HG03025 (cell line): ENCODE measurements around the gene SDK1.

Experiments
- ATAC-seq: cut with Tn5 transposase; IDR thresholded peaks from one replicate; pipeline ENCODE4 v1.9.1; 2021; ENCODE audit warnings: mild to moderate bottlenecking, moderate library complexity; ENCODE audit not compliant: unreplicated experiment, low FRiP score

The SDK1 gene

DNA sequence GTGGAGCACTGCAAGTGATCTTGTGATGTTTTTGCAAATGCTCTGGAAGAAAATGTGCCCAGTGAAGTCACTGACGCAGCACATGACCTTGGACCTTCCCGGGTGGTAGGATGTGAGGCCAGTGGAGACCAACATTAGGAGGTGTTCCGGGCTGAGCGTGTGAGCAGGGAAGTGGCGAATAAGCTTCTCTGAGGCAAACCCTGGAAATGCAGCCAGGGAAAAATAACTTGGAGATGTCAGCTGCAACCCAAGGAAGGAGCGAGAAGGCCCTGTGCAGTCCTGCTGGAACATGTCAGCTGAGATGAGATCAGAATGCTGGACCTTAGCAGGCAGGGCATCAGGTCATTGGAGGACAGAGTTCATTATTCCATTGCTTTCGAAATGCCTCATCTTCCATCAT, 18.6 kb upstream of the SDK1 start:
- no peak for ATAC-seq

DNA sequence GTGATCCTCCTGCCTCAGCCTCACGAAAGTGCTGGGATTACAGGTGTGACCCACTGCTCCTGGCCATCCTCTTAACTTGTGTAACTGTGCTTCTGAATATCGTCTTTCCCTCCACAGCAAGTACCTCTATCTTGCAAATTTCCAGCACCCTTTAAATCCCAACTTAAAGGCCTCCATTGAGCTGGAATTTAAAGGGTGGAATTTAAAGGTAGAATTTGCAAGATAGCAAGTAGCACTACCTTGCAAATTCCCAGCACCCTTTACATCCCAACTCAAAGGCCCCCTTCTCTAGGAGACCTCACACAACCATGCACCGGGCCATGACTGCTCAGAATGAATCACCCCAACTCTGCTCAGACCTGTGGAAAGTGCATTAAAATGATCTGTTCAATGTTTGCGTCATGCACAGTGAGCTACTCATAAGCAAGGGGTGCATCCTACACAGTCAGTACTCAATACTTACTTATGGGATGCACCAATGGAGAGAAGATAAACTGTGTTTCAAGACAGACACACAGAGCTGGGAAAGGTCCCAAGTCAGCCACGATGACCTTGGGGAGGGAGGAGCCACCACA, 17.8 kb upstream of the SDK1 start:
- ATAC-seq, result no peak

DNA sequence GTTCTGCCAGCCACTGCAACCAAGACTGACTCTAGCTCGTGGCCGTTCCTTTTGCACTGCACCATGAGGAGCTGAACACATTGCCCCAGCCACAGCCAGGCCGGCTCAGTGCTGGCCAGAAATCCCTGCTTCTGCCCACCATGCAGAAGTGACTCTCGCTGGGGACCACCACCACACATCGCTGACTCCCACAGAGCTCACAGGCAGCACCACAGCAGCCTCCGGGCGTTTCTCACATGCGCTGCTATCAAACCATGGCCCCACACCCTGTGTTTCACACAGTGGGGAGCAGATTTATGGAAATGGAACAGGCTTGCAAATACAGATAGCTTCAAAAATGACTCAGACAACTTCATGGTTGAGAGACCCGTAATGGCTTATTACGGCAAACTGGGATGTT, 15.4 kb upstream of the SDK1 start:
- ATAC-seq, result no peak

DNA sequence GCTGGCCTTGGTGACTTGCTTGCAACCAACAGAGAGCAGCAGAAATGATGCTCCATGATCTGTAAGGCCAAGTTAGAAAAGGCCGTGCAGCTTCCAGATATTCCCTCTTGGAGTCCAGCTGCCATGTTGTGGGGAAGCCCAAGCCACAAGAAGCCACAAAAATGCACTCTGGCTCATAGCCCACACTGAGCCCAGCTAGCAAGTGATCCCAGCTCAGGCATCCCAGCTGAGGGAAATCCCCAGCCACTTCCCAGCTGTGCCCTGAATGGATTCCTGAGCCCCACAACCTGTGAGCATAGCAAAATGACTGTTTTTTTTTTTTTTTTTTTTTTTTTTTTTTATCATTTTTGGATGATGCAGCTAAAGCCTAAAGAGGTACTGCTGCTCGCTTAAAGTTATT, 11.1 kb upstream of the SDK1 start:
- ATAC-seq, result no peak

DNA sequence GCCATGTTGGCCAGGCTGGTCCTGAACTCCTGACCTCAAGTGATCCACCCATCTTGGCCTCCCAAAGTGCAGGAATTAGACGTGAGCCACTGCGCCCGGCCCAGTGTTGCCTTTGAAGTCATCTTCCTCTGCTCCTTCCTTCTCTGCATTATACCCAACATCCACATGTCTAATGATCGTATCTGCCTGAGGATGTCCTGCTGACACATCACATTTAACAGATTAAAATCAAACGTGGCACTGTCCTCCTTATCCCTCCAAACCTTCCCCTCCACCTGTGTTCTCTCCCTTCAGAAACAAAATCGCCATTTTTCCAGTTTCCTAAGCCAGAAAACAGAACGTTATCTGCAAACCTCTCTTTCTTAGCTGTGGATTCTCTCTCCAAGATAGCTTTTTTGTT, 8.4 kb upstream of the SDK1 start:
- no peak for ATAC-seq

DNA sequence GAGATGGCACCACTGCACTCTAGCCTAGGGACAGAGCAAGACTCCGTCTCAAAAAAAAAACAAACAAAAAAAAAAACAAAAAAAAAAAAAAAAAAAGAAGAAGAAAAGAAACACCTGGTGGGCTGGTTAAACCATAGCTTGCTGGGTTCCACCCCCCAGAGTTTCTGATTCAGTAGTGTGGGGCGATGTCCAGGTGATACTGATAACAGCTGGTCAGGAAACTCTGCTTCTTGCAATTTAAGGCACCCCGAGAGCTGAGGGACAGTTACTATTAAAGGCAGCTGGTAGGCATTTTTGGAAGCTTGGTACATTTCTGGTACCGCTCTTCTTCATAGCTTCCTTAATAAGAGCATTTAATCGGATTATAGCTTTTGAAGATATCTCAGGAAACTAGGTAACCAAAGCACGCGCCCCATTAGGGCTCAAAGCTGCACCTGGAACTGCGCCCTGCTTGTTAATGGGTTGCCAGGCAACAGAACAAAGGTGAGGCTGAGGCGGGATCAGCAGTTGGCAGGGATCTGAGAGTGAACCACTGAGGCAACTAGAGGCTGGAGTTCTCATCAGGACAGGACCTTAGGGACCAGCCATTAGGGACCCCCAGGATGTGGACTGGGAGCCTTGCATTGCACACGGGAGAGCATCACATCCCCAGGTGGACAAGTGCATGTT, 6.5 kb upstream of the SDK1 start:
- ATAC-seq, result no peak

DNA sequence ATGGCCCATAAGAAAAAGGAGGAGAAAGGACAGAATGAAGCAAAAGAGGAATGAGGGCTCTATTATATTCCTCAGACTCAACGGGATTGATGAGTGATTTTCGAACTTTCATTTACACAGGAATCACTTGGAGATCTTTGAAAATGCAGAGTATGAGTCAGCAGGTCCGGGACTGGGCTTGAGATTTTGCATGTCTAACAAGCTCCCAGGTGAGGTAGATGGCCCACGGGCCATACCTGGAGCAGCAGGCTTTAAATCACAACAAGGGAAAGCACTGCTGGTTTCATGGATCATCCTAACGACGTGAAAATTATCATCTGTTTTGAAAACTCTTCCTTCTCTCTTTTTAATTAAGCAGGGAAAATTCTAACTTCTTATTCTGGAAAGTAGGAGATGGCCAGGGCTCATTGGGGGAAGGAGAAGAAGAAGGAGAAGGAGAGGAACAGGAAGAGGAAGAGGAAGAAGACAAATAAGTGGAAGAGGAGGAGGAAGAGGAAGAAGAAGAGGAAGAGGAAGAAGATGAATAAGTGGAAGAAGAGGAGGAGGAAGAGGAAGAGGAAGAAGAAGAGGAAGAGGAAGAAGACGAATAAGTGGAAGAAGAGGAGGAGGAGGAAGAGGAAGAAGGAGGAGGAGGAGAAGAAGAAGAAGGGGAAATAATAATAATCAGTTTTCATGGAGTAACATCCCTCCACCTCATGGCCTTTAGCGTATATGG, 3.8 kb upstream of the SDK1 start:
- no peak for ATAC-seq

DNA sequence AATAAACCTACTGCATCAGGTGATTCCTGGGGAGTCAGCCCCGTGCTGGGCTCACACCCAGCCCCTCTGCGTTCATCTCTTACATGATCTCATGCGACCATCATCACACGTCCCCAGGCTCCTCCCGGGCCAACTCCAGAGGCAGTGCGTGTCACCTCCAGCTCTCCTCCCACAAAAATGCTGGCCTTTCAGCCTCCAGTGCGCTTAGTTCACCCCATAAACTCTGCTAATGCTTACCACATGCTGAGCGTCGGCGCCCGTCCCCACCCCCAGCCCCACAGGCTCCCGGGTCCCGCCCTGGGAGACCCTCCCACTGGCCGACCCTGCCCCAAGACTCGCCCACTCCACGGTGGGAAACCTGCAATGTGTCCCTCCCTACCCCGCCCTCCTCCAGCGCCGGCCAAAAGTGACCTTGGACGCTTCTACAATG, 816 bp upstream of the SDK1 start:
- no peak for ATAC-seq

DNA sequence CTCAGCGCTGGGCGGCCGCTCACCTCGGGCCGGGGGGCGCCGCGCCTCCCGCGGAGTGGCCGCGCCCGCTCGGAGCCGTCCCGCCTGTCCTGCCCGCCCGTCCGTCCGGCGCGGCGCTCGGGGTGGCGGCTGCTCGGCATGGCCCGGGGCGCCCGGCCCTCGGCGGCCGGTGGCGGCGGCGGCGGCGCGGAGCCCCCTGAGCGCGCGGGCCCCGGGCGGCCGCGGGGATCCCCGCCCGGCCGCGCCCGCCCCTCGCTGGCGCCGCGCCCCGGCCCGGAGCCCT, 338 bp downstream of the SDK1 start:
- peak; percentile 26 for ATAC-seq

DNA sequence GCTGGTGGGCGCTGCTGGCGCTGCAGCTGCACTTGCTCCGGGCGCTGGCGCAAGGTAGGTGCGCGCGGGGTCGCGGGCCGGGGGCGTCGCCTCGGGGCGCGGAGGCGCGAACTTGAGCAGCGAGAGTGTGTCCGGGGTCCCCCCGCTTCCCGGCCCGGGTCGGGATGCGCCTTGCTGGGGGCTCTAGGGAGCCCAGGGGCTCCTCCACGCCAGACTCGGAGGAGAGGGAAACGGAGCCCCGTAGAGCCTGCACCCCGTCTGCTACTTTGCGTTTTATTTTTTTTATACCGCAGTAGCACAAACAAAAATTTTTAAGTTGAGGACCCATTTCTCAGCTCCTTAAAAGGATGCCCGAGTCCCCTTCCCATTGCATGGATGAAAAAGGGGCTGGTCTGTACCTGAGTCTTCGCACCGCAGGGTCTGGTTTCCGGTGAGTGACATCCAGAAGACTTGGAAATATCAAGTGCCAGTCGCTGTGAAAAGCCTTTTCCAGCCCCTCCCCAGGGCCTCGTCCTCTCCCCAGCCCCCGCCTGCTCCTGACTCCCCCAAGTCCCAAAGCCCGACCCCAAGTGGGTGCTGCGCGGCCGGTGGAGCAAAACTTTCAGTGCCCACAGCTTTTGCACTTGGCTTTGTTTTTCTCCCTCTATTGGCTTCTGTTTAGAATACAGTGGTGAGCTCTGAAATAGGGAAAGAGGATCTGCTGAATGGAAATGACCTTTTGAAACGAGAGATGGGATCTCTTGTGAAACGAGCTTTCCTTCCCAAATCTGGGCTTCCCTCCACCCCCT, 973 bp downstream of the SDK1 start:
- no peak for ATAC-seq

DNA sequence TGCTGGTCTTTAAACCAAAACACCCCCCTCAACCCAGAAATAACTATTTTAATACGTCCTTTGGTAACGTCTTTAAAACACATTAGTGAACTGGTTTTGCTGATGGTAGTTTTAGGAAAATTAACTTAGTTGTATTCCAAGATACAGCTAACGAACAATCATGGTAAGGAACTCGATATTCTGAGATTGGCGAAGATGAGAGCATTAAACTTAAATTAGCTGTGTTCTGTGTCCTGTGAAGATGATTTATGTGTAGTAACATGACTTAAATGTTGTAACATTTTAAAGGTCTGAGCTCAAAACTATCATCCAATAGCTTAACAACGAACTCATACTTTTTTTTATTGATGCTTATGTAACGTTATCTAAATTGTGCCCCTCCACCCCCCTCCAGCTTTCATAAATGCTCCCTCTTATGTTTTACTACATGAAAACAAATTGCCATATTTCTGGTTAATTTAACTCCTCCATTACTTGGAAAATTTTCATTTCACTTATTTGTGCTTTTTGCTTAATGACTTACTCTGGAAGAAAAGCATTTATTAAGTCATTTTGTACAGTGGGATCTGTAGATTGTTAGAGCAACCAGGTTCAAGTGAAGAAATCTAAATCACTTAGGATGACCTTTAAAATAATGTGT, 1.7 kb downstream of the SDK1 start:
- ATAC-seq, result no peak

DNA sequence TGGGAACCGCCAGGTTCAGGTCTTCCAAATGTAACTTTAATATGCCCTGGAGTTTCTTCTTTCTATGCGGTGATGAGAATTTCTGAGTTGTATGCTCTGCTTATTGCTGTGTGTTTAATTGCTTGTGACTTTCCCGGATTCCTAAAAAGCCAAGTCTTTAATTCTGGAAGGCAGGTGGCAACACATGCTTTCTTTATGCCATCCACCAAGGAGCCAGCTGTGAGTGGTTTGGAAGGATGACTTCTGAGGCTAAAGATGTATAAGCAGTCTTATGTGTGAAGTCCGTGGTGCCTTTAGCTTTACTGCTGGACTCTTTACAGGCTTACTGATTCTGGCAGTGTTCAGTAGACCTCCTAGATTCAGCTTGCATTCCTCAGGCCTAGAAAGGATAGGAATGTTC, 3.1 kb downstream of the SDK1 start:
- no peak for ATAC-seq

DNA sequence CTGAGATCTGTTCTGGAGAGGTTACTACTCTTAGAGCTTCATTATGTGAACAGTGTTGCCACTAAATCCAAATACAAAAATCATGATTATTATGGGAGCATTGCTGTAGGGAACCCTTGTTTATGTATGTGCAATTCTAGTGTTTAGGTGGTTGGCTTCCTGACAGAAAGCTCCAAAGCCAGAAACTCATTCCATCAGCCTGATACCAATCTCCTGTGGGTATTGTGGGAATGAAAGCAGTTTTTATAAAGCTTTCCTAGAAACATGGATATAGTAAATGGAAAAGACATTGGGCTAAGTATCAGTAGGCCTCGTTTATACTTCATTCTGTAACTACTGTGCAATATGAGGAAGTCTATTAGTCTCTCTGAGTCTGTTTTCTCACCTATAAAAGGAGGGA, 6.4 kb downstream of the SDK1 start:
- no peak for ATAC-seq

DNA sequence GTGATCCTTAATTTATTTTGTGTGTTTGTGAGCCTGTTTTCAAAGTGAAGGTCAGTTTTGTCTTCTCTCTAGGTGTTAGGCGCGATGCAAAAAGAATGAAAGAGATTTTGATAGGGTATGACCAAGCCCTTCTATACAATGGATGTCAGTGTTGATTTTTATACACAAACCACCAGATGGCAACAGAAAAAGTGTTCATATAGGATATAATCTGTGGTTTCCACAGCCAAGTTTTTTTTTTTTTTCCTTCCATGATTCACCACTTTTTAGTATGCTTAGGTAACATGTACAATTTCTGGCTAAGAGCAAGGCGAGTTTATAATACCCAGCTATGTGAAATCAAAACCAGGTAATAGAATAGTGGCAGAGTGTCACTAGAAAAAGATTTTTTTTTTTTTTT, 8.1 kb downstream of the SDK1 start:
- ATAC-seq, result no peak

DNA sequence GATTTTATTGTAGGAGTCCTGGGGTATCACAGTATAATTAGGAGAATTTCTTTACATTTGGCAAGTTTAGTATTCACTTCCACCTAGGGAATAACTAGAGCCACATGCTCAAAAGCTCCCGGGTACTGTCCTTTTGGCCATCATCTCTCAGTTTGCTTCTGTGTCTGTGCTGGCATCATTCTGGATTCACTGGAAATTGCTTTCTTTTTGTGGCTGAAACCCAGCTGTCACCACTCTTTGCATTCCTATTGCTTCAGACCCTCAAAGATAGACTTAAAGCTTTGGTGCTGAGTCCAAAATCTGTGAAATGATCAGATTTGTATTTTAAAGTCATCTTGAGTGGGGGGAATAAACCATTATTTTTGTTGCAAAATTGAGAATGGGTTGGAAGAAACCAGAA, 8.9 kb downstream of the SDK1 start:
- no peak for ATAC-seq

DNA sequence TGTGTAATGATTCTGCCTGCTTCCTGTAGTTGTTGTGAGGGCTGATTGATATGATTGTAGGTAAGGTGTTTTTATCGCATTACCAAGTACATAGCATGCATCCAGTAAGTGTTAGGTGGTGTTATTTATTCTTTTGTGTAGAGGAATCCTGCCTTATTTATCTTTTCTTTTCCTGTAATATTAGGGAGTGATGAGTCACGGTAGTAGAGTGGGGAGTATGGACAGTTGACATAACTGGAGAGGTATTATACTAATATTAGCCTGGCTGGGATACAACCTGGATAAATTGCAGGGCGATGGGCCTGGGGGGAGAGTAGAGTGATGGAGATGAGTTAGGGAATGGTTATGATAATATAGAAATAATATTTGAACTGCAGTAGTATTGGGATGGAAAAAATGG, 9.8 kb downstream of the SDK1 start:
- ATAC-seq, result no peak

DNA sequence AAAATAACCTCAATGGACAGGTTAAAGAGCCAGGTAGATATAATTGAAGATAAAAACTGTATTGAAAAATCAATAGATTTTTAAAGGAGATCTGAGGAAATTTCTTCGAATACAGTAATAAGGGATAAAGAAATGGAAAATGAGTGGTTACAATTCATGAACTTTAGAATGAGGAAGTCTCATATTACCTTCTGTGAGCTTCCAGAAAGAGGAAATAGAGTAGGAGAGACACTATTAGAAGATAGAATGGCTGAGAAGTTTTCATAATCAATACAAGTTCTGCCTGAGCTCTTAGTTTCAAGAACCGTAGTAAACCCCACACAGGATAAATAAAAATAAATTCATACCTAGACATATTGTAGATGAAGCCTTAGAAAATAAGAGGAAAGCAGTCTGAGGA, 11.5 kb downstream of the SDK1 start:
- ATAC-seq, result no peak

DNA sequence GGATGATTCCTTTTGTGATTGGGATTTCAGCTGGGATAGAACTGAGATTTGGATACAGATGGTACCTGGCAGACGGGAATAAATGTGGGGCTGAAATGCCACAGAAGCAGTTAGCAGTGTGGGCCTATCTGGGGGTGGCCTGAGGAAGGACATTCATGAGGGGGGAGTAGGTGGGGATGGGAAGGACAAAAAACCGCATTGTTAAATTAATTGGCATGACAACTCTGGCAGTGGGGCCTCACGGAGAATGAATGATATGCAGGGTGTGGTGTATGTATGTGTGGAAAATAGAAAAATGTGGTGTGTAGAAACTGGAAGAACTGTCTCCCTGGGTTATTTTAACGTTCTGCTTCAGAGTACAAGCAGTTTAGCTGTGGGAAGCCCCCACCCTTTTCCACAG, 17.8 kb downstream of the SDK1 start:
- ATAC-seq, result no peak

DNA sequence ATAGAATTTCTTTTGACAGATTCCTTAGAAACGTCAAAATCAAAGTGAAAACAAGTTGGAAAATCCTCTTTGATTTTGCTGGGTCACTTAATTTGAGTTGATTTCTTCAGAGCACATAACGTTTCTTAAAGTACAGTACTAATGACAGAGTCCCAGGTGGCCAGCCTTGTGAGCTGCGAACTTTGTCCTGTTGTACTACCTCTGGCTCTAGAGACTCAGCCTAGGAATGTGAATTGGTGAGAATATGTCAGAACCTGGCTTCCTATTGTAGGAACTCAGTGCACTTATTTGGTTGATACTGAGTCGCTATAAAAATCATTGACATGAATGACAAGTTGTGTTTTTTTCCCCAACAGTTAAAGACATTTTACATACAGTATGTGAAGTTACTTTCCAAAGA, 20.2 kb downstream of the SDK1 start:
- no peak for ATAC-seq

DNA sequence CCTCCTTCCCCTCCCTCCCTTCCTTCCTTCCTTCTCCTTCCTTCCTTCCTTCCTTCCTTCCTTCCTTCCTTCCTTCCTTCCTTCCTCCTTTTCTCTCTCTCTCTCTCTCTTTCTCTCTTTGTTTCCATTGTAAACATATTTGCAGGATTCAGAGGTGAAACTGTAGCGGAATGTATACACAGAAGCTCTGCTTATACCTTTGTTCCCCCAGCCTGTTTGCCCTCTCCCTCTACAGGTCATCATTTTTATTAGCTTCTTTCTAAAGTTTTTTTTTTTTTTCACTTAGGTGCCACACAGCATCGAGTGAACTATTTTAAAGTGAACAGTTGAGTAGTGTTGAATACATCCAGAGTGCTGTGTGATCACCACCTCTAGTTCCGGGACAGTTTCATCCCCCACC, 20.7 kb downstream of the SDK1 start:
- no peak for ATAC-seq

DNA sequence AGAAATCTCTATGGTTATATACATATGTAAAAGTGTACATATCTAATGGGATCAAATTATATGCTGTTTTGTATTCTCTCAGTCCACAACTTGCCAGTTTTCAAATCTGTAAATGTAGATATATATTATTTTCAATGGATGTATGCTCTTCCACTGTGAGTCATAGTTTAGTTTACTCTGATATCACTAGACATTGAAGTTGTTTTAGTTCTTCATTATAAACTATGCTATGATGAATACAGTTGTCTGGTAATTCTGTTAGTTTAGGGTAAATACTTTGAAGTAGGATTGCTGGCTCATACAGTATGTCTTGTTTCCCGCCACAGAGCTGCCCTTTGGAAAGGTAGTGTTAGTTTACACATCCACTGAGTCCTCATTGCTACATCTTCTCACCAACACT, 25.2 kb downstream of the SDK1 start:
- no peak for ATAC-seq
